GM12878 (cell line): Measurements from ENCODE around the gene GNG13. TPM values are rescaled to one million over a fixed set of nuclear protein-coding genes. Genes with fewer than 3 reads are reported as not detected.

ENCODE experiments used
- CHD2 ChIP-seq: IDR thresholded peaks from 2 replicates; pipeline ENCODE4 v1.6.1; 2011; ENCODE audit warnings: low read depth, low read length, improper control_type of control experiment, borderline replicate concordance
- CREB1 ChIP-seq: IDR thresholded peaks from 2 replicates; pipeline ENCODE4 v1.6.1; 2012; ENCODE audit warnings: low read depth, mild to moderate bottlenecking, inconsistent platforms
- FOXM1 ChIP-seq: IDR thresholded peaks from 2 replicates; pipeline ENCODE4 v1.6.1; 2012; ENCODE audit warnings: low read depth, mild to moderate bottlenecking, inconsistent platforms, low read length, moderate library complexity
- HDAC6 ChIP-seq: fragments of 200-600 bp; sonication (generic); IDR thresholded peaks from one replicate; pipeline ENCODE4 v1.8.0; 2017; ENCODE audit warnings: antibody characterized with exemption; ENCODE audit not compliant: unreplicated experiment
- MEF2A ChIP-seq: IDR thresholded peaks from 2 replicates; pipeline ENCODE4 v1.6.1; 2011; ENCODE audit warnings: low read depth, mild to moderate bottlenecking, low read length, moderate library complexity; ENCODE audit not compliant: insufficient read depth
- MTA2 ChIP-seq: fragments of 450-650 bp; IDR thresholded peaks from 2 replicates; pipeline ENCODE4 v1.6.1; 2016; ENCODE audit warnings: low read depth, mild to moderate bottlenecking, moderate library complexity
- NBN ChIP-seq: fragments of 450-650 bp; IDR thresholded peaks from 2 replicates; pipeline ENCODE4 v1.6.1; 2016
- RBBP5 ChIP-seq: fragments of 200-600 bp; sonication (generic); conservative IDR thresholded peaks from 2 replicates; pipeline ENCODE4 v1.6.1; 2016
- TAF1 ChIP-seq: IDR thresholded peaks from 2 replicates; pipeline ENCODE4 v1.6.1; 2011; ENCODE audit warnings: mild to moderate bottlenecking, low read depth, low read length, borderline replicate concordance
- TBL1XR1 ChIP-seq: IDR thresholded peaks from 2 replicates; pipeline ENCODE4 v1.6.1; 2012; ENCODE audit warnings: low read depth, low read length, improper control_type of control experiment
- polyA plus RNA-seq, 11 experiments: library from polyadenylated mRNA; depleted of rRNA in 4 of 11; unstranded in 6 of 11; stranded (reverse) in 5 of 11; fragments of >200 nt; fragmentation: Nextera tagmentation in 4 of 11; fragmentation: Illumina TruSeq in 1 of 11; extraction: Ambion mirVana in 4 of 11; extraction: Trizol in 1 of 11; gene quantifications; 1 replicate in 1 of 11; 2 replicates in 10 of 11; pipeline versions ENCODE4 v1.2.1 to v1.2.3, GENCODE V29; 2011 to 2016; ENCODE audit warnings: inconsistent platforms in 2 of 11, missing spikeins in 2 of 11, low read depth in 1 of 11
- total RNA-seq, 4 experiments: library from RNA; depleted of rRNA in 3 of 4; stranded (reverse); fragments of >200 nt in 3 of 4; fragmentation: Illumina TruSeq in 1 of 4; extraction: Trizol in 1 of 4; gene quantifications; 2 replicates each; pipeline versions ENCODE4 v1.2.1 to v1.2.3, GENCODE V29; 2013 to 2021
- TF ChIP-seq, protein P1 (sequence below): fragments of 450-650 bp; formaldehyde crosslinking; IDR thresholded peaks from 2 replicates; pipeline ENCODE4 v1.5.0; 2022; ENCODE audit warnings: mild to moderate bottlenecking, missing genetic modification characterization
- TF ChIP-seq, protein P2 (sequence below): fragments of 450-650 bp; IDR thresholded peaks from 2 replicates; pipeline ENCODE4 v1.6.1; 2016; ENCODE audit warnings: mild to moderate bottlenecking
- TF ChIP-seq, protein P3 (sequence below): IDR thresholded peaks from 2 replicates; pipeline ENCODE4 v1.6.1; 2011; ENCODE audit warnings: low read depth, low read length, improper control_type of control experiment, borderline replicate concordance
- TF ChIP-seq, protein P4 (sequence below): fragments of 450-650 bp; IDR thresholded peaks from 2 replicates; pipeline ENCODE4 v1.6.1; 2017; ENCODE audit warnings: mild to moderate bottlenecking, moderate library complexity

The GNG13 gene
- total and polyA plus RNA-seq, 10 of the 15 experiments (the other 5 are each of a cell fraction or from before 2014, with no cell fraction given): not detected

DNA sequence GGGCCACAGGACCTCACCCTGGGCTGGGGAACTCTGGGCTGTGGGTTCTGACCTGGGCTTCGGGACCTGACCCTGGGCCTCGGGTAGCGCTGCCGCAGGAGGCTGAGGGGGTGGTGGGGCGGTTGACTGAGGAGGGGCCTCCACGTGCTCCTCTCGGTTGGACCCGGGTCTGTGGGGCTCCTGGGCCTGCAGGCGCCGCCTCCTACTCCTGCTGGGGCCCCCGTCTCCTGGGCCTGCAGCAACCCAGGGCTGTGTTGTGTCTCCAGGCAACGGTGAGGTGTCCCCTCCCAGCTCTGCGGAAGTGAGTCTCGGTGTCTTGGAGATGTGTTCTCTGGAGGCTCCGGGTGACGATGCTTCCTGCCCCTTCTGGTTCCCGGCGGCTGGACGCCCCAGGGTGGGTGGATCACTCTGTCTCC, 41.5 kb upstream of the GNG13 start (continued):
- no peak for TF ChIP-seq TAF1
- TF ChIP-seq CREB1: no peak
- TF ChIP-seq MEF2A: no peak
- TF ChIP-seq, protein P1, sequence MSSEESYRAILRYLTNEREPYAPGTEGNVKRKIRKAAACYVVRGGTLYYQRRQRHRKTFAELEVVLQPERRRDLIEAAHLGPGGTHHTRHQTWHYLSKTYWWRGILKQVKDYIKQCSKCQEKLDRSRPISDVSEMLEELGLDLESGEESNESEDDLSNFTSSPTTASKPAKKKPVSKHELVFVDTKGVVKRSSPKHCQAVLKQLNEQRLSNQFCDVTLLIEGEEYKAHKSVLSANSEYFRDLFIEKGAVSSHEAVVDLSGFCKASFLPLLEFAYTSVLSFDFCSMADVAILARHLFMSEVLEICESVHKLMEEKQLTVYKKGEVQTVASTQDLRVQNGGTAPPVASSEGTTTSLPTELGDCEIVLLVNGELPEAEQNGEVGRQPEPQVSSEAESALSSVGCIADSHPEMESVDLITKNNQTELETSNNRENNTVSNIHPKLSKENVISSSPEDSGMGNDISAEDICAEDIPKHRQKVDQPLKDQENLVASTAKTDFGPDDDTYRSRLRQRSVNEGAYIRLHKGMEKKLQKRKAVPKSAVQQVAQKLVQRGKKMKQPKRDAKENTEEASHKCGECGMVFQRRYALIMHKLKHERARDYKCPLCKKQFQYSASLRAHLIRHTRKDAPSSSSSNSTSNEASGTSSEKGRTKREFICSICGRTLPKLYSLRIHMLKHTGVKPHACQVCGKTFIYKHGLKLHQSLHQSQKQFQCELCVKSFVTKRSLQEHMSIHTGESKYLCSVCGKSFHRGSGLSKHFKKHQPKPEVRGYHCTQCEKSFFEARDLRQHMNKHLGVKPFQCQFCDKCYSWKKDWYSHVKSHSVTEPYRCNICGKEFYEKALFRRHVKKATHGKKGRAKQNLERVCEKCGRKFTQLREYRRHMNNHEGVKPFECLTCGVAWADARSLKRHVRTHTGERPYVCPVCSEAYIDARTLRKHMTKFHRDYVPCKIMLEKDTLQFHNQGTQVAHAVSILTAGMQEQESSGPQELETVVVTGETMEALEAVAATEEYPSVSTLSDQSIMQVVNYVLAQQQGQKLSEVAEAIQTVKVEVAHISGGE (CRISPR knock-in tag): no peak
- TF ChIP-seq, protein P2, sequence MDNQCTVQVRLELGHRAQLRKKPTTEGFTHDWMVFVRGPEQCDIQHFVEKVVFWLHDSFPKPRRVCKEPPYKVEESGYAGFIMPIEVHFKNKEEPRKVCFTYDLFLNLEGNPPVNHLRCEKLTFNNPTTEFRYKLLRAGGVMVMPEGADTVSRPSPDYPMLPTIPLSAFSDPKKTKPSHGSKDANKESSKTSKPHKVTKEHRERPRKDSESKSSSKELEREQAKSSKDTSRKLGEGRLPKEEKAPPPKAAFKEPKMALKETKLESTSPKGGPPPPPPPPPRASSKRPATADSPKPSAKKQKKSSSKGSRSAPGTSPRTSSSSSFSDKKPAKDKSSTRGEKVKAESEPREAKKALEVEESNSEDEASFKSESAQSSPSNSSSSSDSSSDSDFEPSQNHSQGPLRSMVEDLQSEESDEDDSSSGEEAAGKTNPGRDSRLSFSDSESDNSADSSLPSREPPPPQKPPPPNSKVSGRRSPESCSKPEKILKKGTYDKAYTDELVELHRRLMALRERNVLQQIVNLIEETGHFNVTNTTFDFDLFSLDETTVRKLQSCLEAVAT: no peak
- no peak for TF ChIP-seq MTA2
- TF ChIP-seq HDAC6: no peak
- TF ChIP-seq RBBP5: no peak
- TF ChIP-seq, protein P3, sequence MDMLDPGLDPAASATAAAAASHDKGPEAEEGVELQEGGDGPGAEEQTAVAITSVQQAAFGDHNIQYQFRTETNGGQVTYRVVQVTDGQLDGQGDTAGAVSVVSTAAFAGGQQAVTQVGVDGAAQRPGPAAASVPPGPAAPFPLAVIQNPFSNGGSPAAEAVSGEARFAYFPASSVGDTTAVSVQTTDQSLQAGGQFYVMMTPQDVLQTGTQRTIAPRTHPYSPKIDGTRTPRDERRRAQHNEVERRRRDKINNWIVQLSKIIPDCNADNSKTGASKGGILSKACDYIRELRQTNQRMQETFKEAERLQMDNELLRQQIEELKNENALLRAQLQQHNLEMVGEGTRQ: no peak
- no peak for TF ChIP-seq CHD2
- TF ChIP-seq, protein P4, sequence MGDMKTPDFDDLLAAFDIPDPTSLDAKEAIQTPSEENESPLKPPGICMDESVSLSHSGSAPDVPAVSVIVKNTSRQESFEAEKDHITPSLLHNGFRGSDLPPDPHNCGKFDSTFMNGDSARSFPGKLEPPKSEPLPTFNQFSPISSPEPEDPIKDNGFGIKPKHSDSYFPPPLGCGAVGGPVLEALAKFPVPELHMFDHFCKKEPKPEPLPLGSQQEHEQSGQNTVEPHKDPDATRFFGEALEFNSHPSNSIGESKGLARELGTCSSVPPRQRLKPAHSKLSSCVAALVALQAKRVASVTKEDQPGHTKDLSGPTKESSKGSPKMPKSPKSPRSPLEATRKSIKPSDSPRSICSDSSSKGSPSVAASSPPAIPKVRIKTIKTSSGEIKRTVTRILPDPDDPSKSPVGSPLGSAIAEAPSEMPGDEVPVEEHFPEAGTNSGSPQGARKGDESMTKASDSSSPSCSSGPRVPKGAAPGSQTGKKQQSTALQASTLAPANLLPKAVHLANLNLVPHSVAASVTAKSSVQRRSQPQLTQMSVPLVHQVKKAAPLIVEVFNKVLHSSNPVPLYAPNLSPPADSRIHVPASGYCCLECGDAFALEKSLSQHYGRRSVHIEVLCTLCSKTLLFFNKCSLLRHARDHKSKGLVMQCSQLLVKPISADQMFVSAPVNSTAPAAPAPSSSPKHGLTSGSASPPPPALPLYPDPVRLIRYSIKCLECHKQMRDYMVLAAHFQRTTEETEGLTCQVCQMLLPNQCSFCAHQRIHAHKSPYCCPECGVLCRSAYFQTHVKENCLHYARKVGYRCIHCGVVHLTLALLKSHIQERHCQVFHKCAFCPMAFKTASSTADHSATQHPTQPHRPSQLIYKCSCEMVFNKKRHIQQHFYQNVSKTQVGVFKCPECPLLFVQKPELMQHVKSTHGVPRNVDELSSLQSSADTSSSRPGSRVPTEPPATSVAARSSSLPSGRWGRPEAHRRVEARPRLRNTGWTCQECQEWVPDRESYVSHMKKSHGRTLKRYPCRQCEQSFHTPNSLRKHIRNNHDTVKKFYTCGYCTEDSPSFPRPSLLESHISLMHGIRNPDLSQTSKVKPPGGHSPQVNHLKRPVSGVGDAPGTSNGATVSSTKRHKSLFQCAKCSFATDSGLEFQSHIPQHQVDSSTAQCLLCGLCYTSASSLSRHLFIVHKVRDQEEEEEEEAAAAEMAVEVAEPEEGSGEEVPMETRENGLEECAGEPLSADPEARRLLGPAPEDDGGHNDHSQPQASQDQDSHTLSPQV: no peak
- no peak for TF ChIP-seq FOXM1
- no peak for TF ChIP-seq TBL1XR1
- no peak for TF ChIP-seq NBN
